CD4-positive, alpha-beta T cell treated with Interferon gamma for 1 hour (primary cell): ENCODE data around the gene RTL10.
"Not testable (repeated sequence)": the region's sequence is repeated elsewhere in the genome, so short reads cannot be mapped to it uniquely, and the experiment has no call there.

Source experiments
- DNase-seq: peaks from one replicate; pipeline ENCODE4 v3.0.0-alpha.2; 2020

Gene RTL10

DNA sequence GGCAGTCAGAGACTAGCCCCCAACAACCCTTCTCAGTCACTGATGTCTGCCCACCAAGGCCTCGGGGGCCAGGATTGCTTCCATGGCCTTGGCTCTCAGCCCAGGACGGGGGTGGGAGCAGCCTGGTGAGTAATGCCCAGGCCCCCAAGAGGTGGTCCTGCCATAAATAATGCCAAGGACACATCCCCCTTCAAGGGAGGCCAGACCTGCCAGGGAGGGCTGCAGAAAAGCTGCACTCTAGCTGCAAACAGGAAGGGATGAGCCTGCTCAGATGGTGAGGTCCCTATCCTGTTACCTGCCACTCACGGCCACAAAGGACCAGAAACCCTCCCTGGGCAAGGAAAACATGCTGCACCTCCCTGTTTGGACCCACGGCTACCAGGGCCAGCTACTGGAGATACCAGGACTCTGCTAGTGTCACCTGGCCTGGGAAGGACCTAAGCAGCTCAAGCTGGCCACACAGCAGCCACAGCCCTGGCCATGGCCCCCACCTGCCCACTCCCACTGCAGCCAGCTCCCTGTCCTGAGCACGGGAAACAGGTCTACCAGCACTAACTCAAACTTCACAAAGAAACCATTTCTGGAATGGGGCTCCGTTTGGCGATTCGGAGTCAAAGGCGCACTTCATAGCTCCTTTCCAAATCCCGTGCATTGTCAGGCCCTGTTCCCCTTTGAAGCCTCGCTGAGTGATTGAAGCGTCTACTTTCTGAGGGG, 12.1 kb downstream of the RTL10 start:
- no peak for DNase-seq

GRCh38 chr22:19841641-19842392, 12.9 kb downstream of the RTL10 start:
- DNase-seq: no peak

GRCh38 chr22:19840955-19841640, 13.6 kb downstream of the RTL10 start:
- DNase-seq: no peak

DNA sequence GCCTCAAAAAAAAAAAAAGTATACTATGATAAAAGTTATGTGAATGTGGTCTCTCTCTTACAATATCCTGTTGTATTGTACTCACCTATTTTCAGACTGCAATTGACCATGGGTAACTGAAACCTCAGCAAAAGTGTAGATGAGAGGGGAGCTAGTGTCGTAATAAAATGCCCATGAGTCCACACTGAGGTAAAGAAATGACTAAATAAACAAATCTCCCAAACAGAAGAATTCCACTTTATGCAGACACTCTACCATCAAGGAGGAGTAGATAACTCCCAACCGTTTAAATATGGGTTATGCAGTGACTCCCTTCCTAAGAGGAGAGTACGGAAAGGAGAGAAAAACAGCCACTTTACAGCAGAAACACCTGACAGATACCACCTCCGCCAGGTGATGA, 14.6 kb downstream of the RTL10 start:
- no peak for DNase-seq

DNA sequence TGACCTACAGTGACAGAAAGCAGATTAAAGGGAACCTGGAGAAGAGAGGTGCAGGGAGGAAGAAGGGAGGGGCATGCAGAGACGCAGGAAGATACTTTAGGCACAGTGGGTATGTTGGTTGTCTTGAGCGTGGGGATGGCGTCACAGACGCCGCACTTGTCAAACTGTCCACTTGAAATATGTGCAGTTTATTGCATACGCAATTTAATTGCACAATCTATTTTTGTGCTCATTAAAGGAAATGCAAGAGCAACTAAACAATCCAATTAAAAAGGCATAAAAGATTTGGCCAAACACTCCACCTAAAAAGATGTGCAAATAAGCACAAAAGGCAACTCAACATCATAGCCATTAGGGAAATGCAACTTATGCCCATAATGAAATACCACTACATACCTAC, 16.8 kb downstream of the RTL10 start:
- no peak for DNase-seq

DNA sequence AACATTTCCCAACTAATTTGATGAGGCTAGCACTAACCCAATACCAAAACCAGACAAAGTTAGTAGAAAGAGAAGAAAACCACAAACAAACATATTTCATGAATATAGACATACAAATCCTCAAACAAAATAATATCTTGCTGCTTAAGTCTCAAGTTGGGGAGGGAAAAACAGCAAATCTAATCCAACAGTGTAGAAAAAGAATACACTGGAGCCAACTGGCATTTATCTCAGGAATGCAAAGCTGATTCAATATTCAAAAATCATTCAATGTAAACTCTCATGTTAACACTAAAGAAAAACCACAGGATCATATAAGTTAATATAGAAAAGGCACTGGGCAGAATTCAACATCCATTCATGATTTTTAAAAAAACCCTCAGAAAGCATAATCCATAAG, 18.2 kb downstream of the RTL10 start:
- no peak for DNase-seq

GRCh38 chr22:19834599-19834998, 20.1 kb downstream of the RTL10 start:
- DNase-seq: no peak

- DNase-seq: not testable (repeated sequence)
These were observed 21.3 kb downstream of the RTL10 start for GRCh38 chr22:19833327-19833726.

- DNase-seq: no peak
These were observed 22.1 kb downstream of the RTL10 start for GRCh38 chr22:19832476-19833108.

DNA sequence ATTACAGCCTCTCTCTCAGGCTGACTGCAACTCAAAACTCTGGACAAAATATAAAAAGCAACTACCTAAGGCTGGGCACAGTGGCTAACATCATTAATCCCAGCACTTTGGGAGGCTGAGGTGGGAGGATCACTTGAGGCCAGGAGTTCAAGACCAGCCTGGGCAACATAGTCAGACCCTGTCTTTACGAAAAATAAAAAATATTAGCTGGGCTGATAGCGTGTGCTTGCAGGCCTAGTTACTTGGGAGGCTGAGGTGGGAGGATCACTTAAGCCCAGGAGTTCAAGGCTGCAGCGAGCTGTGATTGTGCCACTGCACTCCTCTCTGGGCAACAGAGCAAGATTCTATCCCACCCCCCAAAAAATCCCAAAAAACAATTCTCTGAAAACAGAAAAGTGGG, 22.7 kb downstream of the RTL10 start:
- not testable (repeated sequence) for DNase-seq

DNA sequence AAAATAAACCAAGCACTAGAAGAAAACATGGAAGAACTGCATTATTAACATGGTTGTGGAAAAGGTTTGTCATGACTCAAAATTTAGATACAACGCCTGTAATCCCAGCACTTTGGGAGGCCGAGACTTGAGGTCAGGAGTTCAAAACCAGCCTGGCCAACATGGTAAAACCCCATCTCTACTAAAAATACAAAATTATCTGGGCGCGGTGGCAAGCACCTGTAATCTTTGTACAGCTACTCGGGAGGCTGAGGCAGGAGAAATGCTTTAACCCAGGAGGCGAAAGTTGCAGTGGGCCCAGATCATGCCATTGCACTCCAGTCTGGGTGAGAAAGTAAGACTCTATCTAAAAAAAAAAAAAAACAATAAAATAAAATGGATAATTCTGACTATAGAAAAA, 23.7 kb downstream of the RTL10 start:
- DNase-seq: no peak

- no peak for DNase-seq
These were observed 26.7 kb downstream of the RTL10 start for GRCh38 chr22:19828035-19828401.

- no peak for DNase-seq
These were observed 27.2 kb downstream of the RTL10 start for GRCh38 chr22:19827341-19828034.

DNA sequence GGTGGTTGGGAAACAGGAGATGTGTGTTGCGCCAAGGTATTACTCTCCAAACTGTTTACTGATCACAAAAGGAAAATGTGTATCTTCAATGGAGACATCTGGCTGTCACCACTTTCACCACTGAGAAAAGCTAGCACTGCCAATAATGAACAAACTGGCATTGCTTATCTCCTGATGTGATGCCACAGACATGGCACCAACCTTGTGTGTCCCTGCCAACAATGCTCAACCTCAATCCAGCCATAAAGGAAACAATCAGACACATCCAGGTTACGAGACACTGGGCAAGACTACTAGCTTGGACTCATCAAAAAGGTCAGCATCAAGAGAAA, 28.1 kb downstream of the RTL10 start:
- no peak for DNase-seq

- no peak for DNase-seq
These were observed 28.6 kb downstream of the RTL10 start for GRCh38 chr22:19825904-19826618.

GRCh38 chr22:19824926-19825339, 29.7 kb downstream of the RTL10 start:
- no peak for DNase-seq

GRCh38 chr22:19824212-19824925, 30.3 kb downstream of the RTL10 start:
- no peak for DNase-seq

DNA sequence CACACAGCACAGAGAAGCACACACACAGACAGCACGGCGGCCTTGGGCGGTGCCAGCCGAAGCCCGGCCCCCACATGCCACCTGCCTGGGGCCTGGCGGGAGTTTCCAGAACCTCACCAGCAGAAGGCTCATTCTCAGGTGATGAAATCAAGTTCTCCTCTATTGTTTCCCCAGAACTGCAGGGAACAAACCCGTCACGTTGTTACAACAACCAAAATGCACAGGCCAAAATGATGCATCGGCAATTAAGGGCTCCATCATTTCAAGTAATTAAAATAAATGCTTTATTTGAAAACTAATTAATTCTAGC, 30.8 kb downstream of the RTL10 start:
- no peak for DNase-seq

DNA sequence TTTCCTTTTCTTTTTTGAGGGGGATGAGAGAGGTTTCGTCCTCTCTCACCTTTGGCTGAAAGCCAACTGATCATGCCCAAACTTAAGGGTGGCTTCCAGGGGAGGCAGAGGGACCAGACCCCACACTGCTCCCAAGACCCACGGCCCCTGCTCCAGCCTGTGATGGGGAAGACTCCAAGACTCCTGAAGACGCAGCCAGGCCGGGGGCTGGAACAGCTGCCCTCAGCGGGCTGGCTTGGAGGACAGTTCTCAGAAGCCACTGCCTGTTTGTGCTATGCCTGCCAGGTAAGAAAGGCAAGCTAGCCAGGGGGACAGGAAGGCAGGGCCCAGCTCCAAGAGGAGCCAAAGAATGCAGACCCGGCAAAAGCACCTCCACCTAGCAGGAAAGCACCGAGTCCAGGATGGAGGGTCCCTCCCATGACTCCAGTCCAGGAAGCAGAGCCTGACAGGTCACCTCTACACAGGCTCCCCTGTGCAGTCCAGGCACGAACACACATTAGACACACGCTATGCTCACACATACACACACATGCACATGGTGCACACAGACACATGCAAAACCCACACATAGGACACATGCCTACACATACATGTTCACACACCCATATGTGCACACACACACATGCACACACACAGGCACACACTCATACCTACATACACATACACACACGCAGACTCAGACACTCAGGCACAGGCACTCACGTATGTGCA, 31.3 kb downstream of the RTL10 start:
- DNase-seq: no peak

- no peak for DNase-seq
These were observed 32.2 kb downstream of the RTL10 start for GRCh38 chr22:19822301-19823117.
